Omental fat pad (tissue), 4 donors: ENCODE measurements around the gene MKRN2OS. TPM values are rescaled to one million over a fixed set of nuclear protein-coding genes. Genes with fewer than 3 reads are reported as not detected.

Source experiments
- ATAC-seq: fragments of 150-250 bp; one replicate; pipeline ENCODE4 v1.9.1; 2016; ENCODE audit warnings: mild to moderate bottlenecking, moderate library complexity; ENCODE audit not compliant: low FRiP score
- DNase-seq: peaks from one replicate; pipeline ENCODE4 v3.0.0-alpha.2; 2019; ENCODE audit warnings: low spot score
- total RNA-seq, 4 donors: library from RNA; depleted of rRNA; stranded (reverse); fragments of >200 nt; gene quantifications; one replicate each; pipeline ENCODE4 v1.1.0, GENCODE V29; 2016
- TF ChIP-seq, protein P1 (sequence below), 3 donors: fragments of 450-650 bp; IDR thresholded peaks; one replicate each; pipeline ENCODE4 v1.5.1; 2016 to 2017; ENCODE audit warnings: antibody characterized with exemption in 3 of 3, mild to moderate bottlenecking in 3 of 3, moderate library complexity in 2 of 3

The MKRN2OS gene
- total RNA-seq, 4 donors from 2014 or later, result not detected

DNA sequence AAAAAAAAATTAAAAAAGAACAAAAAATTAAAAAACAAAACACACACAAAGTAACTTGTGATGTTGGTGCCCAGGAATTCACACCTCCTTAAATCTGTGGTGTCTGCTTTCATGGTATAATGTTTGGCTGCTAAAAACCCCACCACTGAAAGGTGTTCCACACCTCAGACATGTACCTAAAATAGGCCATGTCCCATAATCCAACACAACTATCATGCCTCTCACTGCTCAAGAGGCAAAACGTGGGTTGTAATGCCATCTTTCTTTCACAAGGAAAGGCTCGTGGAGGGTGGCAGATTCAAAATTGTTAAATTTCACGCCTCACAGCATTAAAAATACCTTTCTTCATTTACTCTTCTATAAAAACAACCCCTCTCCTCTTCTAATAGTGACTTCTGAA lies 41.1 kb upstream of the MKRN2OS start:
- no peak for ATAC-seq
- TF ChIP-seq, protein P1, sequence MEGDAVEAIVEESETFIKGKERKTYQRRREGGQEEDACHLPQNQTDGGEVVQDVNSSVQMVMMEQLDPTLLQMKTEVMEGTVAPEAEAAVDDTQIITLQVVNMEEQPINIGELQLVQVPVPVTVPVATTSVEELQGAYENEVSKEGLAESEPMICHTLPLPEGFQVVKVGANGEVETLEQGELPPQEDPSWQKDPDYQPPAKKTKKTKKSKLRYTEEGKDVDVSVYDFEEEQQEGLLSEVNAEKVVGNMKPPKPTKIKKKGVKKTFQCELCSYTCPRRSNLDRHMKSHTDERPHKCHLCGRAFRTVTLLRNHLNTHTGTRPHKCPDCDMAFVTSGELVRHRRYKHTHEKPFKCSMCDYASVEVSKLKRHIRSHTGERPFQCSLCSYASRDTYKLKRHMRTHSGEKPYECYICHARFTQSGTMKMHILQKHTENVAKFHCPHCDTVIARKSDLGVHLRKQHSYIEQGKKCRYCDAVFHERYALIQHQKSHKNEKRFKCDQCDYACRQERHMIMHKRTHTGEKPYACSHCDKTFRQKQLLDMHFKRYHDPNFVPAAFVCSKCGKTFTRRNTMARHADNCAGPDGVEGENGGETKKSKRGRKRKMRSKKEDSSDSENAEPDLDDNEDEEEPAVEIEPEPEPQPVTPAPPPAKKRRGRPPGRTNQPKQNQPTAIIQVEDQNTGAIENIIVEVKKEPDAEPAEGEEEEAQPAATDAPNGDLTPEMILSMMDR (IDR thresholded peaks at IDR 0.05), result no peak
- DNase-seq, result no peak

DNA sequence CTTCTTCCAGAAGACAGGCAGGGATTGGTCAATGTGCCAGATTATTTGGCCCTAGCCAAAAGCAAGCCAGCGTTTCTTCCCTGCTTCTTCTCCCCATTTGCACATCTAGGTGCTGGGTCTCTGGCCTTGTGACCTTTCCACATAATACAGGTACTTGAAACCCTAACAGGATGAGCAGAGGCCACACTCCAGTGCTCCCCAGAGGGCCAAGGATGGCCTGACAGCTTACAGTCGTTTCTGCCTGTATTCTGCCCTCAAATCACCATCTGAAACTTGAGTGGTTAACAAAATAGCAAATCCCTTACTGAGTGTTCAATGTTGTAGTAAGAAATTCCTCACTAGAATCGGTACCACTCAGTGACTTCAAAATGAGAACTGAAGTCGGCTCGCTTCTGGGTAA lies 40.7 kb upstream of the MKRN2OS start:
- DNase-seq, result no peak
- no peak for ATAC-seq

DNA sequence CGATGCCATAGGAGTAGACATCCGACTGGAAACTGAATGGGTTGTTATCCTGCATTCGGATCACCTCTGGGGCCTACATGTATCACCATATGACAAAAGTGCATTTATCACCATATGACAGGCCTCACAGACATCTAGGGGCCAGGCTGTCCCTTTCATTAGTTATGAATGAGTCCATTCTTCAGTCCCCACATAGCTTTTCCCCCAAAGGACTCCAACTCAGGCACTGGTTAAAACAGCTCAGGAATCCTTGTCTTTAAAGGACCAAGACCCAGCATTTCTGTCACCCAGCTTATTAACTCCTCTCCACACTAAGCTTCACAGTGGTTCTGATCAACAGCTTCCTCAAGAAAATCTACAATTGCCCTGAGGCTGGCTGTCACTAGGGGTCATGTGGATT lies 39.9 kb upstream of the MKRN2OS start:
- TF ChIP-seq, protein P1 (IDR thresholded peaks at IDR 0.05), result no peak
- ATAC-seq (no peak), DNase-seq (no peak)

More for the DNA sequence above, 40.7 kb upstream of the MKRN2OS start:
- TF ChIP-seq, protein P1 (IDR thresholded peaks at IDR 0.05), result no peak

DNA sequence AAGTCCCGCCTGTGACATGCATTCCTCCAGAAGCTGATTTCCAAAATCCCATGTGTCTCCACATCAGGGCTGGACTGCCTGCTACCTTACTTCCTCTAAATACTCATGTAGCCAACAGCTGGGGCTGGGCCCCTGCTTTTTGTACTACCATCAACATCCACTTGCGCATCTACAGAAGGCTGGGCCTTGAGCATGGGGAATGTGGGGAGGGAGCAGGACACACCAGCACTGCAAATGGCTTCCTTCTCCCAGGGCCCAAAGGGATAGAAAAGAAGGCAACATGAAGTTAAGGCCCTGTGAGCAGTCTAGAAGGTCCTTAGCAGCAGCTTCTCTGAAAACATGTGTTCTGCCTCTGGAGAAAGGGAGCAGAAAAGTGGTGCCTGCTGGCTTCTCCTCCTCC lies 38.8 kb upstream of the MKRN2OS start:
- ATAC-seq (no peak), DNase-seq (no peak)
- TF ChIP-seq, protein P1 (IDR thresholded peaks at IDR 0.05), result no peak

DNA sequence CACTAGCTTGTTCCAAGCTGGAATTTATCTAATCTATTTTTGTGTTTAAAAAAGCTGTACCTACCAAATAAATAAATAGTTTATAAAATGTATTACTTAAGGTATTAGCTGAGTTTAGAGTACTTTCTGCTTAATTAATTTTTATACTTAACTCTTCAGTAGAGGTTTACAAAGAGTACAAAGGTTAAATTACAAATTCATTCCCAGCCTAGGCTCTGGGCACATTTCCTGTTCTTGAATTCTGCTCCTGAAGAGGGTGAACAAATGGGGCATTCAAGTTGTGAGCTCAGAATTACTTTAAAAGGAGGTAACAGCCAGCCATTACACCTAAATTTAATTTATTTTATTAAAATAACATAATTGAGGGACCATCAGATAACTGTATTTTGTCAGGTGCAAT lies 38.0 kb upstream of the MKRN2OS start:
- DNase-seq, result no peak
- TF ChIP-seq, protein P1 (IDR thresholded peaks at IDR 0.05), result no peak
- no peak for ATAC-seq

DNA sequence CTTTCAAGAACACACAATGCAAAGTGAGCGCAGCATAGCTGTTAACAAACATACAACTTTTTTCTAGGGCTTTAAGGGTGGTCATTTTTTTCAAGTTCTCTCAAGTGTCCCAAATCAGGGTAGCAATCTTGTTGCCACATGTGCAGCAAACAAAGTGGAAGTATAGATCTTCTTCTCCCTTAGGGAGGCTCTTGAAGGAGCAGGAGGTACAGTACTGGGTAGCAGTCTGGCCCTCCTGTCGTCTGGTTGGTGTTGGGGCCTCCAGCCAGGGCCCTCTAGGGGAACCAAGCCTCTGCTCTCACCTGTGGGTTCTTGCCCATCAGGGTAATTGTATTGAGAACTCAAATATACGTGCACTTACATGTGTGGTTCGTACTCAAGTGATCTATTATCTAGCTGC lies 37.4 kb upstream of the MKRN2OS start:
- TF ChIP-seq, protein P1 (IDR thresholded peaks at IDR 0.05), result no peak
- DNase-seq (no peak), ATAC-seq (no peak)

DNA sequence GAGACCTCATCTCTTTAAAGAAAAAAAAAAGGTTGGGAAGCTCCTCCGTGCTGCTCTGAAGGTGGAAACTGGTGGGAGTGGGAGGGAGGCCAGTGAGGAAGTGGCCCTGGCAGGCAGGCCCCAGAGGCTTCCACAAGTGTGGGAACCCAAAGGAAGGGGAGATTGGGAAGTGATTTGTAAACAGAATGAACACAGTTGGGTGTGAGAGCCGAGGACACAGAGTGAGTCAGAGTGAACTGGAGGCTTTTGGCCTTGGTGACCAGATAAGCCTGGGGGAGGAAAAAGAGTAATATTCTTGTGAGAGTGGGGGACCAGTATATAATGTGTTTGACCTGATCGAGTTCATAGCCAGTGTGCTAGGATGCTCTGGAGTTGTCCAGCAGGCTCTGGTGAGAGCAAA lies 34.6 kb upstream of the MKRN2OS start:
- DNase-seq (no peak), ATAC-seq (no peak)
- TF ChIP-seq, protein P1 (IDR thresholded peaks at IDR 0.05), result no peak
